Stimulated activated CD4-positive, alpha-beta T cell treated with anti-CD3 and anti-CD28 coated beads, Interleukin-2, amount 100 ng/mL, for 48 hours (primary cell): ENCODE measurements around the gene MMP23B.
"Not testable (repeated sequence)": the region's sequence is repeated elsewhere in the genome, so short reads cannot be mapped to it uniquely, and the experiment has no call there.

Experiments used
- DNase-seq, 2 donors: peaks; one replicate each; pipeline ENCODE4 v3.0.0-alpha.2; 2020

The MMP23B gene

GRCh38 chr1:1621173-1622009 lies 10.6 kb upstream of the MMP23B start:
- no peak for DNase-seq

- DNase-seq, result no peak
Observed at GRCh38 chr1:1622010-1622787, 9.8 kb upstream of the MMP23B start.

GRCh38 chr1:1622788-1623094 lies 9.2 kb upstream of the MMP23B start:
- DNase-seq, result no peak

GRCh38 chr1:1623181-1623630 lies 8.8 kb upstream of the MMP23B start:
- DNase-seq, result no peak

- no peak for DNase-seq
Observed at GRCh38 chr1:1623631-1624442, 8.1 kb upstream of the MMP23B start.

GRCh38 chr1:1624443-1625403 lies 7.2 kb upstream of the MMP23B start:
- no peak for DNase-seq

- DNase-seq, result no peak
Observed at GRCh38 chr1:1625404-1625775, 6.6 kb upstream of the MMP23B start.

GRCh38 chr1:1625824-1626206 lies 6.2 kb upstream of the MMP23B start:
- DNase-seq, result no peak

- DNase-seq, result no peak
Observed at GRCh38 chr1:1626207-1627141, 5.5 kb upstream of the MMP23B start.

- no peak for DNase-seq
Observed at GRCh38 chr1:1627261-1627828, 4.6 kb upstream of the MMP23B start.

- DNase-seq, result no peak
Observed at GRCh38 chr1:1627829-1628753, 3.9 kb upstream of the MMP23B start.

- peak in 1 of 2 donors; percentile 37 for DNase-seq
Observed at GRCh38 chr1:1628754-1629429, 3.1 kb upstream of the MMP23B start.

GRCh38 chr1:1629430-1630190 lies 2.4 kb upstream of the MMP23B start:
- DNase-seq, result peak in 1 of 2 donors; percentile 51

- DNase-seq, result peak; percentile 76 to 86
Observed at GRCh38 chr1:1630191-1630964, 1.6 kb upstream of the MMP23B start.

GRCh38 chr1:1630965-1631781 lies 800 bp upstream of the MMP23B start:
- DNase-seq, result no peak

- DNase-seq, result not testable (repeated sequence)
Observed at GRCh38 chr1:1633409-1633808, 1.4 kb downstream of the MMP23B start.
